DMS 273 (cell line): ENCODE data around the gene COMT.

Source experiments
- DNase-seq: peaks from one replicate; lab custom pipeline; 2025; ENCODE audit not compliant: unreplicated experiment; lab: John Stamatoyannopoulos, UW

The COMT gene

GRCh38 chr22:19968450-19968891 lies 26.9 kb downstream of the COMT start:
- DNase-seq: no peak

- DNase-seq: no peak
Measured at GRCh38 chr22:19969141-19969928, 27.8 kb downstream of the COMT start.

DNA sequence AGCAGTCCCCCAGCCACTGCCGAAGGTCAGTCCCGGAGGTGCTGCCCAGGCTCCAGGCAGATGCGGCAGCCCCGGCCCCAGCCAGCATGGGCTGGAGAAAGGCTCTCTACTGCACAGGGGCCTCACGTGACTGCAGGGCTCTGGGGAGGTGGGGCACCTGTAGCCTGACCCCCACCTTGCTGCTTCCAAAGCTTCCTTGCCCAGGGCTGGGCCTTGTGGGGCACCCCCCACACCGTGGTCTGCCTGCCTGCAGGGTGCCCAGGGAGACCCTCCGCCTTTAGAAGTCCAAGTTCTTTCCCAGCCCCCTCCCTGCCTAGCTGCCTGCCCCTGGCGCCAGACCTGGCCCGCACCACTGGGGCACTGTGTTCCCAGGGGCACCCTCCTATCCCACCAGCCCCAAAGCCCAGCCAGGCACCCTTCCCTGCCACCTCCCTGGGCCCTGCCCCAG lies 28.5 kb downstream of the COMT start:
- no peak for DNase-seq

DNA sequence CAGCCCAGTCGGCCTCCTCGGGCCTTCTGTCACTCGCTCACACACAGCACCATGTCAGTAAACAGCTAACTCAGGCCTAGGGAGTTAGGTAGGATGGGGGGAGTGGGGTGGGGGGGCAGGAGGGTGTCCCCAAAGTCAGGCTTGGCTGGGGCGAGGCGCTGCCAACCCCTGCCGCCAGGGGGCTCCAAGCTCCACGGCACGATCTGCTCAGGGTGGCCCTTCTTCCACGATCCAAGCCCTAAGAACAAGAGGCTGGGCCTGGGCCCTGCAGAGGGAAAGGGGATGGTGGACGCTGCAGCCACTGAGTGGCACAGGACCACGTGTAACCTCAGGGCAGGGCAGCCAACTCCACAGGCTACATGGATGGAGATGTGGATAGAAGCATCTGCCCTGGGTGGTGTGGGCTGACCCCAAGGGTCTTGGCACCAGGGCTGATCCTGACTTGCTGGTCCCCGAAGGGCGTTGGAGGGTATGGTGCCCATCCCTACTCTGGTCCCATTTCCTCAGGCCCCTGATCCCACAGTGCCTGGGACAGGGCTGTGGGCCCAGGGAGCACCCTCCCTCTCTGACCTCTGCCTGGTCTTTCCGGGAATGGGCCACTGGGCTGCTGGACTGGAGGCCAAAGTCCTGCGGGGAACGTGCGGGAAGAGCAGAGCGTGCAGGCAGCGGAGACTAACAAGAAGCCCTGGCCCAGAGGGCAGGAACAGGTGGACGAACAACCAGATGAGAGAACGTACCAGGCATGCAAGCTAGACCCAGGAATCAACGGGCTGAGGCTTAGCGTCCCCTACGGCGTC lies 29.1 kb downstream of the COMT start:
- DNase-seq: peak; percentile 76

DNA sequence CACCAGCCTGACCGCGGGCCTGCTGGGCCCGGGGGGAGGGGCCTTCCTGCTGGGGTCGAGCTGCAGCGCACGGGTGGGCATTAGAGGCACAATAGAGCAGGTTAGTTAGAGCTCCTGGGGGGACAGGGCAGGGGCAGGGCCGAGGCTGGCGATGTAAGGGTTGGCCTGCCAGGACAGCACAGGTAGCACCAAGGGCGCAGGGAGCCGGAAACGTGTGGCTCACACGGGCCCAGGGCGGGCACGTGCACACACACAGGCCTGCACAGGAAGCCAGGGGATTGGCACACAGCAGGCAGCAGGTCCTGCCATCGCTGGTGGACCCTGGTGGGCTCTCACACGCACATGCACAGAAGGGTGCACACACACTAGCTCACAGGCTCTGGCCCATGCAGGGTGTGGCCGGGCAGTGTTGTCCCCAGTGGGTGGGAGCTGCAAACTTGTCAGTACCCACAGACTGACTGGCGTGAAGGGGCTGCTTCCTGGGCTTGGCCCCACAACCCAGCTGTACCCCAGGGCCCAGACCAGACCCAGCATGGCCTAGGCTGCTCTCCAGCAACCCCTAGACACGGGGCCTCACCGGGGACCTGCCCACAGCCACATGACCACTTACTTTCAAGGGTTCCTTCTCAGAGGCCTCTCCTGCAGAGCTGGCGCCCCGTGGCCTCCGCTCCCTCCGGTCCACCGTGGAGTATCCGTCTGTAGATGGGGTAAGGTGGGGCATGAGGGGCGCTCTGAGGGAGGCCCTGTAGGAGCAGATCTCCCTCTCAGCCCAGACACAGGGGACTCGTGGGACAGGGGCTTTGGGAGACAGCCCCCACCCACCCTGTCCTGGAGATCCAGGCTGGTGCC lies 29.9 kb downstream of the COMT start:
- DNase-seq: no peak

- no peak for DNase-seq
Measured at GRCh38 chr22:19972251-19972650, 30.7 kb downstream of the COMT start.

- DNase-seq: no peak
Measured at GRCh38 chr22:19972652-19973550, 31.3 kb downstream of the COMT start.

- DNase-seq: no peak
Measured at GRCh38 chr22:19973551-19974267, 32.1 kb downstream of the COMT start.

- DNase-seq: peak; percentile 94
Measured at GRCh38 chr22:19974268-19974861, 32.8 kb downstream of the COMT start.

DNA sequence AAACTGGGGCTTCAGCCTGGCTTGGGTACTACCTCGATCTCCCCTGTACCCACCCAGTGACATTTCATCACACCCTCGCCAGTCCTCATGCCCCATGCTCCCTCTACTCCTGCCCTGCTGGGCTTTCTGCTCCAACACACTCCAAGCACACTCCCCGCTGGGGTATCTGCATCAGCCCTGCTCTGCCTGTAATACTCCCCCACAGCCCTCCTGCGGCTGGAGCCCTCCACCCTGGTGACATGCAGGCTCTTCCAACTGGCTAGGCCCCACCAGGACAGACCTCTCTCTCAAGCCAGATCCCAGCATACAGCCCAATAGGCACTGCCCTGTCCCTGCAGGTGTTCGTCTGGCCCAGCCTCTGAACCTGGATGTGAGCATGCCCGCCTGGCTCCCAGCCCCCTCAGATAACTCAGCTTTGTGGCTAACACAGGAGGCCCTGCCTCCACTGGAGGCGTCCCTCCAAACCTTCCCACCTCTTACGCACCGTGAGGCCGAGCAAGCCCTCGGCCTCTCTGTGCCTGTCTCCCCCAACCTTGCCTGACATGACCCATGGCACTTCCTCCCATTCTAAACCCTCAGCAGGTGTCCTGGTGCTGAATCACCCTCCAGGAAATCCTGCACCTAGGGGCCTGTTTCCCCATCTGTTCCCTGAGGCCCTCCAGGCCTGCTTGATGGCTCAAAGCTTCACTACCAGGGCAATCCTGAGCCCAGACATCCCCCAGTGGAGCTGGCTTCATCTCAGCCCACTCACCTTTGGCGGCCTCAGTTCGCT lies 33.5 kb downstream of the COMT start:
- DNase-seq: peak; percentile 73

GRCh38 chr22:19975707-19976035 lies 34.1 kb downstream of the COMT start:
- DNase-seq: no peak

DNA sequence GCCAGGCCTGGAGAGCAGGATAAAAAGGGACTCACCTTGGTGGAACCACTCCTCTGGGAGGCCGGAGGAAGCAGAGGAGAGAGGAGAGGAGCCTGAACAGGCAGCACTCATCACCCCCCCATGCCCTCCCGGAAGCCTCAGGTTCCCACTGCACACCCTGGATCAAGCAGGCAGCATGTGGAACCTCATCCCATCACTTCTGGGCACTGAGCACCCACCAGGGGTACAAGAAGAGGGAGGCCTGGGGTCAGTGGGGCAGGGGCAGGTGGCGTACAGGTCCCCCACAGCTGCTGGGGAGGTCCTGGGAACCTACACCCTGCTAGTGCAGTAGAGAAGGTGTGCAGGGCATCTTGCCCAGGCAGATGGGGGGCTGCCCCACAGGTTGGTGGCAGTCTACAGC lies 35.1 kb downstream of the COMT start:
- DNase-seq: no peak

DNA sequence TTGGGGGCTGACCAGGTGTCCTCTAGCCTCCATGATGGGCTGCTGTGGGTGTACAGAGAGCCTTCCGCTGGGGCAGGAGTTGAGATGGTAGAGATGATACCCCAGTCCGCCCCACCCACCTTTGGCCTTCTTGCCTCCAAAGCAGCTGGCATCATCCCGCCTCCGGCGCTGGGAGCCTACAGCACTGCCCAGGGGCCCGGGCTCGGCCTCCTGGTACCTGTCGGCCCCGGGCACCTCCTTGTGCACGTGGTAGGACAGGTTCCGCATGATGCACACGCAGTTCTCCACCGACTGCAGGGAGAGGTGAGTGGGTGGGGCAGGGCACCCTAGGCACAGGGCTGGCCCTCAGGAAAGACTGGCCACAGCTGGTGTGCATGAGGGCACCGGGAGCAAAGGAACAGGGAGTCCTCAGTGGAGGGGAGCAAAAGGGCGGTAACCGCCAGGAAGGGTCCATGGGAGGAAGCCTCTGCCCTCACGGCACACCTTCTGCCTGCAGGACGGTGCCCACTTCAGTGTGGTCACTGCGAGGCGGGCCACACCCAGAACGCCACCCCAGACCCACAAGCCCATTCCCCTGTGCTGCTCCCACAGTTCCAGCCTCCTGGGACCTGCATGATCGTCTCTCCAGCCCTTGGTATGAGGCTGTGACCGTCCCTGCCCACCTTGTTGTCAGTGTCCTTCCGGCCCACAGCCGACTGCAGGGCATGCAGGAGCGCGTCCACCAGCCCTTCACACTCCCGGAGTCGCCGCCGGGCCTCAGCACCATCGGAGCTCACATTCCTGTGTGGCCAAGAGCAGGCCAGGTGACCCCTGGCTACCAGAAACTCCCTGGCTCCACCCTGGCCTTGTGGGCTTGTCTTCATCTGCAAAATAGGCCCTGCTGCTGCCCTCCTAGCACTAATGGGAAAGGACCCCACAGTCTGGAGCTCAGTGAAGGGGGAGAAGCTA lies 36.0 kb downstream of the COMT start:
- DNase-seq: no peak

- DNase-seq: no peak
Measured at GRCh38 chr22:19978748-19979147, 37.2 kb downstream of the COMT start.

- DNase-seq: no peak
Measured at GRCh38 chr22:19979712-19980493, 38.3 kb downstream of the COMT start.

- DNase-seq: no peak
Measured at GRCh38 chr22:19980766-19981165, 39.2 kb downstream of the COMT start.
